K562 (cell line): ENCODE results near the gene ASPDH. TPM values are rescaled to one million over a fixed set of nuclear protein-coding genes. Genes with fewer than 3 reads are reported as not detected.

Source experiments
- BRD9 ChIP-seq: fragments of 450-650 bp; IDR thresholded peaks from 2 replicates; pipeline ENCODE4 v1.6.1; 2018; ENCODE audit warnings: low read depth; ENCODE audit not compliant: partially characterized antibody
- CXXC5 ChIP-seq: fragments of 250-450 bp; sonication (Bioruptor Pico); IDR thresholded peaks from 2 replicates; pipeline ENCODE4 v1.8.0; 2022; ENCODE audit warnings: inconsistent platforms, mild to moderate bottlenecking, moderate library complexity
- DDX20 ChIP-seq: fragments of 450-650 bp; IDR thresholded peaks from 2 replicates; pipeline ENCODE4 v1.6.1; 2016; ENCODE audit warnings: missing genetic modification characterization, low read depth, mild to moderate bottlenecking, missing compliant biosample characterization, moderate library complexity
- ESRRA ChIP-seq: fragments of 450-650 bp; IDR thresholded peaks from 2 replicates; pipeline ENCODE4 v1.6.1; 2014; ENCODE audit warnings: low read depth, mild to moderate bottlenecking, moderate library complexity, borderline replicate concordance
- GATAD2A ChIP-seq: fragments of 450-650 bp; IDR thresholded peaks from 2 replicates; pipeline ENCODE4 v1.6.1; 2017
- MYC ChIP-seq, 2 experiments: fragments of 250-450 bp in 1 of 2; sonication (Bioruptor Pico) in 1 of 2; IDR thresholded peaks; 2 replicates each; pipeline versions ENCODE4 v1.5.1 to v1.6.1; 2012 to 2021; ENCODE audit warnings: low read depth in 2 of 2, borderline replicate concordance in 1 of 2, improper control_type of control experiment in 1 of 2, low read length in 1 of 2, mild to moderate bottlenecking in 1 of 2, moderate library complexity in 1 of 2
- NR1H2 ChIP-seq: sonication (generic); formaldehyde crosslinking; IDR thresholded peaks from 2 replicates; pipeline ENCODE4 v1.4.0; 2020; ENCODE audit warnings: mild to moderate bottlenecking, missing genetic modification reagents
- PRPF4 ChIP-seq: fragments of 200-400 bp; formaldehyde crosslinking; IDR thresholded peaks from one replicate; pipeline ENCODE4 v1.6.1; 2017; ENCODE audit warnings: low read length, low read depth, mild to moderate bottlenecking; ENCODE audit not compliant: insufficient read depth, poor library complexity, severe bottlenecking
- SAP30 ChIP-seq: fragments of 200-600 bp; sonication (generic); IDR thresholded peaks from 2 replicates; pipeline ENCODE4 v1.6.1; 2012; ENCODE audit warnings: borderline replicate concordance, low read depth, mild to moderate bottlenecking, moderate library complexity, low read length, control low read depth, inconsistent platforms; ENCODE audit not compliant: insufficient read depth, poor library complexity, severe bottlenecking
- TBL1XR1 ChIP-seq, 2 experiments: IDR thresholded peaks; 2 replicates each; pipeline ENCODE4 v1.6.1; 2012; ENCODE audit warnings: improper control_type of control experiment in 2 of 2, low read length in 2 of 2, mild to moderate bottlenecking in 1 of 2
- TOE1 ChIP-seq, 2 experiments: fragments of 450-650 bp in 1 of 2; sonication (generic) in 1 of 2; formaldehyde crosslinking in 1 of 2; IDR thresholded peaks; 2 replicates each; pipeline versions ENCODE4 v1.7.1 to v1.8.0; 2016 to 2022; ENCODE audit warnings: borderline replicate concordance in 2 of 2, mild to moderate bottlenecking in 2 of 2, antibody characterized with exemption in 1 of 2, inconsistent platforms in 1 of 2, low read depth in 1 of 2, missing genetic modification reagents in 1 of 2, moderate library complexity in 1 of 2
- ZNF175 ChIP-seq: fragments of 200-800 bp; sonication (Bioruptor generic); IDR thresholded peaks from 2 replicates; pipeline ENCODE4 v1.6.1; 2016; ENCODE audit warnings: low read depth, mild to moderate bottlenecking, missing genetic modification characterization, missing compliant biosample characterization
- polyA plus RNA-seq, 8 experiments: library from polyadenylated mRNA; depleted of rRNA in 4 of 8; stranded (reverse) in 5 of 8; unstranded in 3 of 8; fragments of >200 nt; fragmentation: Nextera tagmentation in 2 of 8; fragmentation: Illumina TruSeq in 1 of 8; extraction: Ambion mirVana in 2 of 8; extraction: Trizol in 1 of 8; gene quantifications; 2 replicates each; pipeline versions ENCODE4 v1.2.1 to v1.2.3, GENCODE V29; 2011 to 2014; ENCODE audit warnings: inconsistent platforms in 1 of 8, missing spikeins in 1 of 8
- total RNA-seq, 7 experiments: library from RNA; depleted of rRNA in 6 of 7; stranded (reverse); fragments of >200 nt in 6 of 7; fragmentation: Illumina TruSeq in 2 of 7; extraction: Trizol in 2 of 7; gene quantifications; 2 replicates each; pipeline versions ENCODE4 v1.2.1 to v1.2.3, GENCODE V29; 2011 to 2021; ENCODE audit warnings: low replicate concordance in 1 of 7
- TF ChIP-seq, protein P1 (sequence below): fragments of 450-650 bp; IDR thresholded peaks from 2 replicates; pipeline ENCODE4 v1.7.1; 2018; ENCODE audit warnings: mild to moderate bottlenecking, low read depth; ENCODE audit not compliant: partially characterized antibody
- TF ChIP-seq, protein P2 (sequence below): fragments of 450-650 bp; formaldehyde crosslinking; conservative IDR thresholded peaks from 2 replicates; pipeline ENCODE4 v1.4.0; 2022; ENCODE audit warnings: mild to moderate bottlenecking, missing genetic modification characterization
- TF ChIP-seq, protein P3 (sequence below), 2 experiments: fragments of 450-650 bp in 1 of 2; sonication (generic) in 1 of 2; formaldehyde crosslinking; conservative IDR thresholded peaks; 2 replicates each; pipeline versions ENCODE4 v1.4.0 to v1.8.1; 2020 to 2022; ENCODE audit warnings: mild to moderate bottlenecking in 1 of 2, missing genetic modification reagents in 1 of 2
- TF ChIP-seq, protein P4 (sequence below), 2 experiments: IDR thresholded peaks in 1 of 2; conservative IDR thresholded peaks in 1 of 2; 2 replicates each; pipeline ENCODE4 v1.6.1; 2016; ENCODE audit warnings: low read depth in 2 of 2, mild to moderate bottlenecking in 1 of 2, missing compliant biosample characterization in 1 of 2, missing genetic modification characterization in 1 of 2, moderate library complexity in 1 of 2

Gene ASPDH
- total and polyA plus RNA-seq, 9 of the 15 experiments (the other 6 are each of a cell fraction or from before 2014, with no cell fraction given), result not detected

DNA sequence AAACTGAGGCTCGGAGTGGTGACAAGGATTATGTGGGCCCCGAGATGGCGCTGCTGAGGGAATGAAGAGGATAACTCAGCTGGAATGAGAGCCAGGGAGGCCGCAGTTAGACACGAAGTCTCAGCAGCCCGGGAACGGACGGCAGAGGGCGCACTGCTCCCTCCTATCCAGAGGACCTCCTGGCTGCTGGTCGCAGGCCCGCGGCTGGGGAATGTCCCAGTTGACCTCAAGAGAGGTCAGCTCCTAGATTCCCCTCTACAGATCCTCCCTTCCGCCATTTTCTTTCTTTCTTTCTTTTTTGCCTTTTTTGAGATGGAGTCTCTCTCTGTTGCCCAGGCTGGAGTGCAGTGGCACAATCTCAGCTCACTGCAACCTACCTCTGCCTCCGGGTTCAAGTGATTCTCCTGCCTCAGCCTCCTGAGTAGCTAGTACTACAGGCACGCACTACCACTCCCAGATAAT is 24.1 kb upstream of the ASPDH start (continued):
- TF ChIP-seq, protein P1, sequence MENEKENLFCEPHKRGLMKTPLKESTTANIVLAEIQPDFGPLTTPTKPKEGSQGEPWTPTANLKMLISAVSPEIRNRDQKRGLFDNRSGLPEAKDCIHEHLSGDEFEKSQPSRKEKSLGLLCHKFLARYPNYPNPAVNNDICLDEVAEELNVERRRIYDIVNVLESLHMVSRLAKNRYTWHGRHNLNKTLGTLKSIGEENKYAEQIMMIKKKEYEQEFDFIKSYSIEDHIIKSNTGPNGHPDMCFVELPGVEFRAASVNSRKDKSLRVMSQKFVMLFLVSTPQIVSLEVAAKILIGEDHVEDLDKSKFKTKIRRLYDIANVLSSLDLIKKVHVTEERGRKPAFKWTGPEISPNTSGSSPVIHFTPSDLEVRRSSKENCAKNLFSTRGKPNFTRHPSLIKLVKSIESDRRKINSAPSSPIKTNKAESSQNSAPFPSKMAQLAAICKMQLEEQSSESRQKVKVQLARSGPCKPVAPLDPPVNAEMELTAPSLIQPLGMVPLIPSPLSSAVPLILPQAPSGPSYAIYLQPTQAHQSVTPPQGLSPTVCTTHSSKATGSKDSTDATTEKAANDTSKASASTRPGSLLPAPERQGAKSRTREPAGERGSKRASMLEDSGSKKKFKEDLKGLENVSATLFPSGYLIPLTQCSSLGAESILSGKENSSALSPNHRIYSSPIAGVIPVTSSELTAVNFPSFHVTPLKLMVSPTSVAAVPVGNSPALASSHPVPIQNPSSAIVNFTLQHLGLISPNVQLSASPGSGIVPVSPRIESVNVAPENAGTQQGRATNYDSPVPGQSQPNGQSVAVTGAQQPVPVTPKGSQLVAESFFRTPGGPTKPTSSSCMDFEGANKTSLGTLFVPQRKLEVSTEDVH, result no peak
- TF ChIP-seq ESRRA (peak; percentile 39; the same call in 1 of the 2 replicates), DDX20 (tag) (no peak), PRPF4 (no peak), GATAD2A (peak; percentile 83; the same call in 1 of the 2 replicates), TBL1XR1 (IDR thresholded peaks at IDR 0.05; ENCODE audit: low read length in 2 of 2) (0 out of 4 replicates have a peak, but pooled peaks of 1 of the 2 experiments have one; percentile 10), CXXC5 (CRISPR knock-in tag) (peak; percentile 52), MYC (IDR thresholded peaks at IDR 0.05; ENCODE audit: low read depth, low read length) (peak; percentile 26; the same call in 1 of the 2 replicates), MYC (CRISPR knock-in tag; IDR thresholded peaks at IDR 0.05; ENCODE audit: borderline replicate concordance, low read depth) (no peak), BRD9 (no peak), ZNF175 (0 out of 2 replicates have a peak, but pooled peaks have one; percentile 33), NR1H2 (no peak), TOE1 (IDR thresholded peaks at IDR 0.05; ENCODE audit: borderline replicate concordance) (peak; percentile 44; the same call in 1 of the 2 replicates), TOE1 (CRISPR knock-in tag; IDR thresholded peaks at IDR 0.05; ENCODE audit: borderline replicate concordance, low read depth) (no peak), SAP30 (no peak)
- TF ChIP-seq, protein P2, sequence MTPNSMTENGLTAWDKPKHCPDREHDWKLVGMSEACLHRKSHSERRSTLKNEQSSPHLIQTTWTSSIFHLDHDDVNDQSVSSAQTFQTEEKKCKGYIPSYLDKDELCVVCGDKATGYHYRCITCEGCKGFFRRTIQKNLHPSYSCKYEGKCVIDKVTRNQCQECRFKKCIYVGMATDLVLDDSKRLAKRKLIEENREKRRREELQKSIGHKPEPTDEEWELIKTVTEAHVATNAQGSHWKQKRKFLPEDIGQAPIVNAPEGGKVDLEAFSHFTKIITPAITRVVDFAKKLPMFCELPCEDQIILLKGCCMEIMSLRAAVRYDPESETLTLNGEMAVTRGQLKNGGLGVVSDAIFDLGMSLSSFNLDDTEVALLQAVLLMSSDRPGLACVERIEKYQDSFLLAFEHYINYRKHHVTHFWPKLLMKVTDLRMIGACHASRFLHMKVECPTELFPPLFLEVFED (CRISPR knock-in tag), result 0 out of 2 replicates have a peak, but pooled peaks have one; percentile 57
- TF ChIP-seq, protein P3, sequence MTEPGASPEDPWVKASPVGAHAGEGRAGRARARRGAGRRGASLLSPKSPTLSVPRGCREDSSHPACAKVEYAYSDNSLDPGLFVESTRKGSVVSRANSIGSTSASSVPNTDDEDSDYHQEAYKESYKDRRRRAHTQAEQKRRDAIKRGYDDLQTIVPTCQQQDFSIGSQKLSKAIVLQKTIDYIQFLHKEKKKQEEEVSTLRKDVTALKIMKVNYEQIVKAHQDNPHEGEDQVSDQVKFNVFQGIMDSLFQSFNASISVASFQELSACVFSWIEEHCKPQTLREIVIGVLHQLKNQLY (CRISPR knock-in tag; conservative IDR thresholded peaks at IDR 0.05), result no peak
- TF ChIP-seq, protein P4, sequence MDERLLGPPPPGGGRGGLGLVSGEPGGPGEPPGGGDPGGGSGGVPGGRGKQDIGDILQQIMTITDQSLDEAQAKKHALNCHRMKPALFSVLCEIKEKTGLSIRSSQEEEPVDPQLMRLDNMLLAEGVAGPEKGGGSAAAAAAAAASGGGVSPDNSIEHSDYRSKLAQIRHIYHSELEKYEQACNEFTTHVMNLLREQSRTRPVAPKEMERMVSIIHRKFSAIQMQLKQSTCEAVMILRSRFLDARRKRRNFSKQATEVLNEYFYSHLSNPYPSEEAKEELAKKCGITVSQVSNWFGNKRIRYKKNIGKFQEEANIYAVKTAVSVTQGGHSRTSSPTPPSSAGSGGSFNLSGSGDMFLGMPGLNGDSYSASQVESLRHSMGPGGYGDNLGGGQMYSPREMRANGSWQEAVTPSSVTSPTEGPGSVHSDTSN (CRISPR knock-in tag; IDR thresholded peaks at IDR 0.05; ENCODE audit: low read depth), result no peak
- TF ChIP-seq, protein P4 (tag; conservative IDR thresholded peaks at IDR 0.05; ENCODE audit: low read depth), result no peak
